GM21528 (cell line): ENCODE measurements around the gene GFOD1.
"Not testable (repeated sequence)": the region's sequence is repeated elsewhere in the genome, so short reads cannot be mapped to it uniquely, and the experiment has no call there.

Experiments used
- ATAC-seq: cut with Tn5 transposase; IDR thresholded peaks from one replicate; pipeline ENCODE4 v1.9.1; 2021; ENCODE audit warnings: mild to moderate bottlenecking, moderate library complexity; ENCODE audit not compliant: unreplicated experiment, low FRiP score

GFOD1 gene

DNA sequence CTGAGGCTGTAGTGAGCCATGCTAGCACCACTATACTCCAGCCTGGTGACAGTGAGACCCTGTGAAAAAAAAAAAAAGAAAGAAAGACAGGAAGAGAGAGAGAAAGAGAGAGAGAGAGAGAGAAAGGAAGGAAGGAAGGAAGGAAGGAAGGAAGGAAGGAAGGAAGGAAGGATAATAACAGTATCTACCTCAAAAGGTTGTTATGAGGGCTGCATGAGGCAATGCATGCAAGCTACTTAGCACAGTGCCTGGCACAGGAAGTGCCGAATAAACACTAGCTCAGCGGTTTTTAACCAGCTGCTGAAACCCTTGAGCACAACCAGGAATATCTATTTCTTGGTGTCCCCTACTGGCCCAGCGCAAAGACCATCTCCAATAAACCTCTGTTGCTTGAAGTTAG, 96.7 kb downstream of the GFOD1 start:
- ATAC-seq: no peak

DNA sequence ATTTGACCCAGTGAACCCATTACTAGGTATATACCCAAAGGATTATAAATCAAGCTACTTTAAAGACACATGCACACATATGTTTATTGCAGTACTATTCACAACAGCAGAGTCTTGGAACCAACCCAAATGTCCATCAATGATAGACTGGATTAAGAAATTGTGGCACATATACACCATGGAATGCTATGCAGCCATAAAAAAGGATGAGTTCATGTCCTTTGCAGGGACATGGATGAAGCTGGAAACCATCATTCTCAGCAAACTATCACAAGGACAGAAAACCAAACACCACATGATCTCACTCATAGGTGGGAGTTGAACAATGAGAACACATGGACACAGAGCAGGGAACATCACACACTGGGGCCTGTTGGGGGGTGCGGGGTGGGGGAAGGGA, 98.2 kb downstream of the GFOD1 start:
- ATAC-seq: not testable (repeated sequence)

DNA sequence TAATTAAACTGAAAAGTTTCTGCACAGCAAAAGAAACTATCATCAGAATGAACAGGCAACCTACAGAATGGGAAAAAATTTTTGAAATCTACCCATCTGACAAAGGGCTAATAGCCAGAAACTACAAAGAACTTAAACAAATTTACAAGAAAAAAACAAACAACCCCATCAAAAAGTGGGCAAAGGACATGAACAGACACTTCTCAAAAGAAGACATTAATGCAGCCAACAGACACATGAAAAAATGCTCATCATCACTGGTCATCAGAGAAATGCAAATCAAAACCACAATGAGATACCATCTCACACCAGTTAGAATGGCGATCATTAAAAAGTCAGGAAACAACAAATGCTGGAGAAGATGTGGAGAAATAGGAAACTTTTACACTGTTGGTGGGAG, 98.6 kb downstream of the GFOD1 start:
- not testable (repeated sequence) for ATAC-seq

DNA sequence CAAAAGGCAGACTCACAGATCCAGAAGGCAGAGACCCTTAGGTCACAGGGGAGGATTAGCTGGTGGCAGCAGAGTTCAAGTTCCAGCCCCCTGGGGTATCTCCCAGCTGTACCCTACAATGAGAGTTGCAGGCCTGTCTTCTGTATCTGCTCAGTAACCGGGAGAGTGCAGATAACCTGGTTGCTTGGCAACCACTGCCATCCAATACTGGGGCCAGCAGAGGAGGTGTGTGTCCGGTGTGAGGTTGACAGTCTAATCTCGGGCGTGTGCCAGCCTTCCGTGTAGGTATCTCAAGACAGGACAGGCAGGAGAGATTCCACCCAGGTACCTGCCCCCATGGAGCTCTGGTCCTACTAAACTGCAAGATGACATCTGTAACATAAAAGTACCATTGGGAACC, 102.4 kb downstream of the GFOD1 start:
- ATAC-seq: no peak

DNA sequence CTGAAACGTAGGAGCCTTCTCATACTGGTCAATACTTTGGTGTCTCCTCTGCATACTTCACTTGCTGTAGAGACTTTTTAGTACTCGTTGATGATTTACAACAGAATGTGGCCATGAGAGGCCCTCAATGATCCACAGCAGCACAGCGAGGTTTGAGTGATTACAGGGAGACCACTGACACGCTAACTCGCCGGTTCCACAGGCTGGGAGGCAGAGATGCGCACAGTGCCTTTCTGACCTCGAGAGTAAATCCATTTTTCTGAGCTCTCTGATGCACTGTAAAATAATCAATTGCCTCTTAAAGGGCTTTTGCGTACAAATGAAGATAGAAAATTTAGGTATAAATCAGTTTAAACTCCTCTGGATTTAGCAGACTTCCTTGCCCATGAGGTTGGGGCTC, 102.9 kb downstream of the GFOD1 start:
- ATAC-seq: no peak

DNA sequence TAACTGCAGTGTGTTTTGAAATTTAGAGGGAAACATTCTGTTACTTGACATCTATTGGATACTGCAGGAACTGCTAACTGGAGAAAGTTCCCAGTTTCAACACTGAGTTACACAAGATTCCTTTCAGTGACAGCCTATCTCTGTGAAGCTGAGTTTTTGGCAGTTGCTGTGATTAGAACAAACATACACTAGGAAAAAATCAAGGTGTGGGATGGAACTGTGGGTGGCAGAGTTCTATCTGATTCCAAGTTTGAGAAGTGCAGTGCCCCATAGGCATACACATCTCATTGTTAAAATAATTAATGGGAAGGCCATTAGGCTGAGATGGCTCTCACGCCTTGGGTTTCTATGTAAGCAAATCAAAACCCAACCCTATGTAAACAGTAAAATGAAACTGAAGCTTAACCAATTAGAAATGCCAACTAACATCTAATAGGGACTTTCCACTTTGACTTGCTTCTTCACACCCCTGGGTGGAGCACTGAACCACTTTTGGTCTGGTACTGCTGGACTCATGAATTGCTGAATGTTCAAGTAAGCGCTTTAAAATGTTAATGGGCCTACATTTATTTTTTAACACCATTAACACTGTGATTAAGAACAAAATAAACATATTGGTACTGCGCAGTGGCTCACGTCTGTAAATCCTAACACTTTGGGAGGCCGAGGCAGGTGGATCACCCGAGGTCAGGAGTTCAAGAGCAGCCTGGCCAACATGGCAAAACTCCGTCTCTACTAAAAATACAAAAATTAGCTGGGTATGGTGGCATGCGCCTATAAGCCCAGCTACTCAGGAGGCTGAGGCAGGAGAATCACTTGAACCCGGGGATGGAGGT, 103.9 kb downstream of the GFOD1 start:
- peak; percentile 90 for ATAC-seq

DNA sequence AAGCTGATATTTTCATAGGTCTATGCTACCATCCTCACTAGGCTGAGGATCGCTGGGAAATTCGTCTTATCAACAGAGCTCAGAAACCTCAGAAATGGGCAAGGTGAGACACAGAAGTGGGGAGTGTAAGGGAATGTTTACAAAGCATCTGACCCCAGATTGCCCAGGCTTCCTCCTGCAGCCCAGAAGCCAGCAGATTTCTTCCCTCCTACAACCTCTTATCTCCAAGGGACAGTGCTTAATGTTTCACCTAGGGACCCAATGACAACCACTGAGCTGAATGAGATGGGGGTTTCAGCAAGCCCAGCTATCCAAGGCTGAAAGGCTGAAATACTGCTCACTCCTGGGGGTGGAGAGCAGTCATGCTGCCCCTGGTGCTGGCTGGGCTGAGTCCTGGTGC, 106.6 kb downstream of the GFOD1 start:
- ATAC-seq: no peak

DNA sequence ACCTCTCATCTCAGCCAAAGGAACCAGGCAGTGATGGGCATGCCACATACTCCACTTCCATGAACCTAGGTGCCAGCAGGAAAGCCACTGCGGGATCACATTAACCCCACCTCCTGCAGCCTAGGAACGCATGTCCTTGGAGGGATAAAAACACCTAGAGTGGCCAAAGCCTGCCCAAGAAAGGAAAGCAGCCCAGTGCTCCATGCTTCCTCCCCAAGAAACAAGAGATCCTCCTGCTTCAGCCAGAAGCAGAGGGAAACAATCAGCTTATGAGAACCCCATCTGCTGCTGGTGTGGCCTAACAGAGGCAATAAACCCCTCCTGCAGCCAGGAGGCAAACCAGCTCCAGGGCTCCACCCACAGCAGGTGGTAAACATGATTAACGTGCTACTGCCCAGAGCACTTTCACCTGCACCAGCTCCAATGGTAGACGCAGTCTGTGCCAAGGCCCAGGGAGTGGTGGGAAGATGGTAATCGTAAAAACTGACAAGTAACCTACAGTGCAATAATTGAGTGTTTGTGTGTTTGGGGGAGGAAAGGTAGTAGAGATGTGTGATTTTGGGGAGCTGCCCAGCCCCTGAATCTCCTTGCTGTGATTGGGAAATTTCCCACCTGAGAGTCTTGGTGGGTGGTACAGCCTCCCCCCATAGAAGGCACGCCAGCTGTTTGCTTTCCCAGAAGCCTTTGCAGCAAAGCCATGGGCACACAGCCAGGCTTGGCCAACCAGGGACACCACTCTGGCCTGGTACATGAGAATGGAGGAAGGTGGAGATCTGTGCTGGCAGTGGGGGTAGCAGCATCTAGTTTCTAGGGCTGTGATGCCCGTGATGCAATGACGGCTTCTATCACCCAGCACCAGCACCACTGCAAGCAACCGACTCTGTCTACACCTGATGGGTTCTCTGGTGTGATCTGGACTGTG, 108.5 kb downstream of the GFOD1 start:
- ATAC-seq: no peak

DNA sequence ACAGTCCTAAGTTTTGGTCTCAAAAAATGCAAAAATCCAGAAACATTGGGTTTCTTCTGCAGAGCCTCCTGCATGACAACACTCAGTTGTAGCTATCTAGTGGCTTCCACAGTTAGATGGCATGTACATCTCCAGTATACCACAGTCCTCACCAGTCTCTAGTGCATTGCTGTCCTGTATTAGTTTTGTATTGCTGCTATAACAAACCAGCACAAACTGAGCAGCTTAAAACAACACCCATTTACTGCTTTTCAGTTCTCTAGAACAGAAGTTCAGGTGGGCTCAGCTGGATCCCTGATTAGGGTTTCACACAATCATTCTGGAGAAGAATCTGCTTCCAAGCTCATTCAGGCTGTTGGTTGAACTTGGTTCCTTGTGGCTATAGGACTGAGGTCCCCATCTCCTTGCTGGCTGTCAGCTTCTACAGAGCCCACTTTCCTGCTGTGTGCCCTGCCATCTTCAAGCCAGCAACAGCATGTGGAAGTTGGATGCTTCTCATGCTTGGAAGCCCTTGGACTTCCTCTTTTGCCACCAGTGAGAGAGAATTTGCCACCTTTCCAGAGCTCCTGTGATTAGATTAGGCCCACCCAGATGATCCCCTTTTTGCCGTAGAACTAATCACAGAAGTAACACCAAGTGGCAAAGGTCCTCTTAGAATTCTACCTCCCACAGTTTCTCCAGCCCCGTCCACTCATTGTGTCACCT, 110.2 kb downstream of the GFOD1 start:
- no peak for ATAC-seq

DNA sequence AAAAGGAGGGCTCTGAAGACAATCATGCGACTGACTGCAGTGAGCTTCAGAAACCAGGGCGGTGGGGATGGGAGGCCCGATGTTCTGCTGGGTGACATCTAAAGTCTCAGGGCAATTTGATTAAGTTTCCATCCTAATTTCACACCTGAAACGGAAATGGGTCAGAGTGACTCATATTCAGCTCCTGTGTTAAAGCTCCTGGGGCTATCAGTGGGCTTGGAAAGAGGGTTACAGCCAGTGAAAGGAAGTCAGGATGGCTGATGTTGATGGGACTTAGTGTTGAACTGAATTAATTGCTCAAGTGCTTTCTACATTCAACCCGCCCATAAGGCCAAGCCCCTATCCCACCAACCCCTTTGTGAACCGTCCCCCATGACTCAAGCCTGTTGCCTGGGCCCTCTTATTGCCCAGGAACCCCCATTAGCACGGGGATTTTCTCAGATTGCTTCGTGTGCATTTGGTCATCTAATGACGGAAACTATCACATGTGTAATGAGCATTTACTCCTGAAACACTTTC, 112.0 kb downstream of the GFOD1 start:
- peak; percentile 61 for ATAC-seq

DNA sequence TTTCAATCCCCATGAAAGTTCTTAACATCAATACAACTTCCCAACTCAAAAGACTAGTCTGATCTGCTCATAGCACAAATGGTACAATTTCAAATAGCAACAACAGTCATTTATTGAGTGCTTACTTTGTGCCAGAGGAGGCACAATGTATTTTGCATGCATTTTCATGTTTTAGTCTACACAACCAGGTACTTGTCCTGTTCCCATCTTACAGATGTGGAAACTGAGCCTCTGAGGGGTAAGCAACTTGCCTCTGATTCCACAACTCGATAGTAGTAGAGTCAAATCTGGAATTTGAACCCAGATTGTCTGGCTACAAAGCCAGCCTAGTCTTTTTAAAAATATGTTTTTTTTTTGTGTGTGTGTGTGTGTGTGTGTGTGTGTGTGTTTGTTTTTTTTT, 113.5 kb downstream of the GFOD1 start:
- no peak for ATAC-seq

DNA sequence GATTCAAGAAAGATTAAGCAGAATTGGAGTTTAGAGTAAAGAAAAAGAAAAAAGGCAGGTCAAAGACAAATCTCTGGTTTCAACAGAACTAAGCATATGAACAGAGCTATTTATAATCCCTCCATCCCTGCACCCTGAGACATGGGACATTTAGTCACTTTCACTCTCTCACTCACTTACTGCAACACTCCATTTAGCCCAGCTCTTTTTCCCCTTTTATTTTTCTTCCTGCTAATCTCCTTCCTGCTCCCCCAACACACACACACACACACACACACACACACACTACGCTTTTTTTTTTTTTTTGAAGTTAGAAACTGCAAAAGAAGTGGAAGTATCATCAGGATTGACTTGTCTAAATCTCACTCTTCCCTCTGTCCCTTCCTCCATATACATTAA, 113.9 kb downstream of the GFOD1 start:
- ATAC-seq: no peak

DNA sequence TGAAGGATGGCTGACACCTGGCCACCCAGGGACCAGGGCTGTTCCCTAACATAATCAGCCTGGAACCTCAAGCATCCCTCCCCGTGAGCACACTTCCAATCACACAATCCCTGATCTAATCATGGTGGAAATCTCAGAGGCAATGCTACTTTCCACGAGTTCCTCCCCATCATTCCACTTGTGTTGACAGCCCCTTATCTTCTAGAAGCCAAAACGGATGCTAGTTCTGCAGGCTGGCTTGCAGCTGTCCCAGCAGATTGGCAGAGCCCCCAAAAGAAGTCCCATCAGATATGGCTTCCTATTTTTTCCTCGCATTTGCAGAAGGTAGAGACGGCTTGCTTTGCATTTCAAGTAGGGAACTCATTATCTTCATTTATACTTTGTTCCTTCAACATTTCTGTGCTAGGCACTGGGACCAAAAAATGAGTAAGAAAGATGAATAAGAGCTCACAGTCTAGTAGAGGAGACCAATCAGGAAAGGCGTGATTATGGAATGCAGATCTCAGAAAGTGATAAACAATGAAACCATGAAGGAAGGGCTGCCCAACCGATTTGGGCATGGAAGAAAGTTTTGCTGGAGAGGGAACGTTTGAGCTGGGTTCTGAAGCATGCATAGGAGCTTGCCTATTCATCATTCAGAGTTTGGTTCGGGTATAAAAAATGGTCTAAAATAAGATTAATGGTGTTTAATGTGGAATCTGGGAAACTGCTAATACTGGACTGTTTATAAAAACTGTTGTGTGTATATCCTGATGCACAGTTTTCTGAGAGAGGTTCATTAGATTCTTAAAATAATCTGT, 114.5 kb downstream of the GFOD1 start:
- ATAC-seq: no peak

DNA sequence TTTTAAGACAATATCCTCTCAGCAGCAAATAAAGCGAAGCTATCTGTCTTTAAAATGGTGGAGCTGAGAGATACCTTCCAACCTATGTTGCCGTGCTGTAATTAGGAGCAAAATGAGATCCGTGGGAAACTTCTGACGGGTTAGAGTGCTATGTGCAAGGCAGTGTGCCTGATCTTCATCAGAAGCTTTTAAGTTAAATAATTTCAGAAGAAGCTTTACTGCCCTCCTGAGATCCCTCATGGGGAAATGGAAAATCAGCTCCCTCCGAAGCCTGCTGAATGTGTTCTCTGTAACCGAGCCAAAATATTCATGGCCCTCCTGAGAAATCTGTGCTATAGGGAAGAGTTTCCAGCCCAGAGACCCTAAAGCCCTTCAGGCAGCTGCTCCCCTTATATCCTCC, 115.3 kb downstream of the GFOD1 start:
- no peak for ATAC-seq

DNA sequence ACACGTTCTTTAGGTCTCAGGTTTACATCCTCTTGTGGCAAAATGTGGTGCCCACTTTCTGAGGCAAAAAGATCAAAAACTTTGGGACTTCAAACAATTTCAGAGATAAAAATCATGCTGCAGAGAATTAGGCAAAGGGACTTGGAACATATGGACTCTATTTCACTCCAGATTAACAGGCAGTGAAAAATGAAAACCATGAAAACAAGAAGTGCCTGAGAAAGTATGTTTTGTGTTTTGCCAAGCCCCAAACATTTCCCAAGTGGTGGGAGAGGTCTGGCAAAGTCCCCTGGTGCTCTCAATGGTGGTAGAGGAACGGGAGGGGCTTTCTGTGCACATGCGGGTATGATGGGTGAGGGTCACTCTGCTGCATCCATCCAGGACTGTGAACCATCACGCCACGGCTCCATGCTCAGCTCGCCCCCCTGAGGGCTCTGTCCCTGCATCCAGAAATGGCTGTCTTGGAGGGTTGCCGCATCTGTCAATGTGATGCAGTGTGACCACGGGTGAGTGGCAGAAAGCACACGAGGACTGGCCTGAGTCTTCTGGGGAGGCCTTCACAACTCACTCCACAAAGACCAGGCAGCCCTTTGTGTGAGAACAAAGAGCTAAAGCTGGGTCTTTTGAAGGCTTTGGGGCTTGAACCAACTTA, 115.9 kb downstream of the GFOD1 start:
- ATAC-seq: no peak

DNA sequence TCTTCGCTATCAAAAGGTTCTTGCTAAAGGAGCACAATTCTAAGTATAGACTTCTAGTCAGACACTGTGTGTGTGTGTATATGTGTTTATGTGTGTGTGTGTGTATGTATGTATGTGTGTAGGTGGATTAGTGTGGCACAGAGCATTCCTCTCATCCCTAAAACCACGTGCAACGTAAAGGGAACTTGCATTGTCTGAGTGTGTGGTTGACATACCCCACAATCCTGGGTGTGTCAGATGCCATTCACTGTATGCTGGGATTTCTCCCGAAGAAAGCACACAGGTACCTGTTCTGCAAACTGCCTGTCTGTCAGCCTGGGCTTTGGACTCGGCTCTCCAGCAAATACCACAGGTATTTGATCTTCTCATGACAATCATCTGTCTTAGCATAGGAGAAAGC, 116.8 kb downstream of the GFOD1 start:
- ATAC-seq: no peak

DNA sequence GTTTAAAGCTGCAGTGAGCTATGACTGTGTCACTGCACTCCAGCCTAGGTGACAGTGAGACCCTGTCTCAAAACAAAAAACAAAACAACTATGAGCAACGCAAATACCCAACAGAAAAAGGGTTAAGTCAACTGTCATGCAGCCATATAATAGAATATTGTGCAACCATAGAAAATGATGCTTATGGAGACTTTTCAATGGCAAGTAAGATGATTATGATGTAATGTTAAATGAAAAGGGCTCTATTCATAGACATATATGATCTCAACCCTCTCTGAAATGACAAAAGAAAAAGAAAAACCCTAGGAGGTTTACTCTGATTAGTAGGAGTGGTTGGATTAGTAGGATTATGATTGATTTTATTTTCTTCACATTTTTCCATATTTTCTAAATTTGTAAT, 117.8 kb downstream of the GFOD1 start:
- no peak for ATAC-seq

DNA sequence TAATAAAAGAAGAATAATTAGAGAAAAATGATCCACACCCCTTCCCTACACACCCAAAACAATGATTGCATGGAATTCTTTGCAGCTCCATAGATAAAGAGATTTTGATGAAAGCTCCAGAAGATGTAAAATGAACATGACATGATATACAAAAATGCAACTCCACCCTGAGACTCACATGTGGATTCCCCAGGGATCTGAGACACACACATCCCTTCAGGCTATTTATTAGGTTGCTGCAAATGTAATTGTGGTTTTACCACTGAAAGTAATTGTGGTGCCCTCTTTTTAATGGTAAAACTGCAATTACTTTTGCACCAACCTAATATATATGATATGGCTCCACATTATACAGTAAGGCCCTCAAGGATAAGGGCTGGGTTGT, 118.7 kb downstream of the GFOD1 start:
- ATAC-seq: no peak

DNA sequence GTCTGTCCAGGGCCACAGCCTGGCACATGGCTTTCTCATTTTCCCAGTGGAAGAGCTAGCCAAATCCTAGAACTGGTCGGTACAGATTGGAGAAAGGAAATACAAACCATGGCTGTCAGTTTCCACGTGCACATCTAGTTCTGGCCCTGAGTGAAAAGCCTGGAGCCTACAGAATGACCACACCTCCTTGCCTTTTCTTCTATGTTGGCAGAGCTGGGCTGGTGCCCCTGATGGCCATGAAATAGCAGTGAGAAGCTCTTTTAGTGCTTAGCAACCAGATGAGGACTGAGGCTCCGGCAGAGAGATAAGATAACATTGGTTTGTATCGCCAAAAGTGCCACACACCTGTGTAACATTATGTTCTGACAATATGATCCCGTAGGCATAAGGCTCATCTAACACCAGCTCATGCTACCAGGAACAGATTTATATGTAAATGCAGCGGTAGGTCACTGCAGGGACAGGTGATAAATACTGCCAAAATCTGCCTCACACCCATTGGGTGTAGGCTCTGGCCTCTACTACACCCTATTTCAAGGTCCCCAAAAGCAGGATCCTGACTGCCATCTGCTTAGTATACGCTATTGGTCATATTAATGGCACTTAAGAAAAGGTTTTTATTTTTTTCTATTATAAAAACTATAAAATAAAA, 119.2 kb downstream of the GFOD1 start:
- ATAC-seq: no peak
